ENCODE data around the gene GJC2. TPM values are rescaled to one million over a fixed set of nuclear protein-coding genes. Genes with fewer than 3 reads are reported as not detected.

Gene GJC2
- total RNA-seq, 5 donors from 2014 or later (not counting 1 experiment from before 2014, with no cell fraction given) = 1.1 to 3.1 (median 1.6) TPM

DNA sequence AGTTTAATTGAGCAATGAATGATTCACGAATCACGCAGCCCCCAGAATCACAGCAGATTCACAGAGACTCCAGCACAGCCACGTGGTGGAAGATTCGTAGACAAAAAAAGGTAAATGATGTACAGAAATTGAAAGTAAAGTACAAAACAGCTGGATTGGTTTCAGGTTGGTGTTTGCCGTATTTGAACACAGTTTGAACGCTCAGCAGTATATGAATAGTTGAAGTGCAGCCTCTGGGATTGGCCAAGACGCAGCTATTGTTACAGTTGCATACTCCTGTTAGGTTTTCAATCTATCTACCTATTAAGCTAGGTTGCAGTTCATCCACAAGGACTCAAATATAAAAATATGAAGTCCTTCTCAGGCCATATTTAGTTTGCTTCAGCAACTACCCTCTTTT lies 37.6 kb upstream of the GJC2 start:
- peaks cover 3 to 28% of the 10 kb centered on the region in 2 experiments for H3K4me1 ChIP-seq (ENCODE audit: control insufficient read depth in 1 of 2, extremely low read depth in 1 of 2, insufficient read depth in 2 of 2, low read length in 2 of 2)
- H3K9me3 ChIP-seq = no peaks in the 10 kb centered on the region
- Mint-ChIP-seq H3K27ac (no peak overlapping the region), H3K9me3 (no peaks in the 10 kb centered on the region), H3K4me3 (no peak overlapping the region), H3K36me3 (no peaks in the 10 kb centered on the region), H3K27me3 (no peaks in the 10 kb centered on the region), H3K4me1 (peaks cover 6 to 23% (median 19%) of the 10 kb centered on the region in 3 donors)
- POLR2A ChIA-PET = no interaction called here
- WGBS (ENCODE audit: insufficient coverage) = 76% methylated on average over 4 of the region's 7 CpGs
- H3K27me3 ChIP-seq (replicated peaks in 1 of 2; ENCODE audit: control insufficient read depth in 2 of 2, extremely low read depth in 1 of 2, insufficient read depth in 2 of 2, low read length in 1 of 2) = peaks cover 0 to 6% of the 10 kb centered on the region in 2 experiments
- peaks cover 0 to 7% of the 10 kb centered on the region in 2 donors for H3K36me3 ChIP-seq (ENCODE audit: control insufficient read depth in 2 of 2, extremely low read depth in 1 of 2, insufficient read depth in 1 of 2, low read length in 1 of 2)
- H3K27ac ChIP-seq (ENCODE audit: low read length) = no peak overlapping the region
- CTCF ChIA-PET = interaction anchor here in 1 of 2 donors (0.6 kb wide), 1 partner anchor 1230 kb away, joined by 3 read pairs; no protein-coding TSS in a partner anchor
- H3K4me3 ChIP-seq (ENCODE audit: control insufficient read depth in 1 of 2, extremely low read depth in 1 of 2, low read length in 1 of 2) = no peak overlapping the region
- no peak for DNase-seq
- ATAC-seq (replicated peaks in 1 of 4) = no peak

DNA sequence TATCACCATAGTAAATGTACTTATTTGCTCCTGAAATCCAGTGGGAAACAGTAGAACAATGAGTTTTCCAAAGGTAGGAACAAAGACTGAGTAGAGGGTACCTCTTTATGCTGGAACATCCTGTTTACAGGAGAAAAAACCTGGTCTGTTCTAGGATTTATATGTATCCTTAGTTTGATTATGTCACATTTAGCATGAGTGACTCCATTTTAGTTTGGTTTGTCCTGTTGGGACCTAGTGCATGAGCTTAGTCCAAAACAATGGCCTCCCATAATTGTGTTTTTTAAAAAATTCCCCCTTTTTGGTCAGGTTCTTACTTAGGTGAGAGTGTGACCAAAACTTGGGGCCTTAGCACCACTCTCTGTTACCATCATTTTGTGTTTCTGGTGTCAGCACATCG lies 37.1 kb upstream of the GJC2 start:
- Mint-ChIP-seq H3K27ac (no peak overlapping the region), H3K27me3 (no peaks in the 10 kb centered on the region), H3K4me1 (peaks cover 3 to 20% (median 18%) of the 10 kb centered on the region in 3 donors), H3K36me3 (no peaks in the 10 kb centered on the region), H3K4me3 (no peak overlapping the region), H3K9me3 (no peaks in the 10 kb centered on the region)
- Histone ChIP-seq H3K4me1 (ENCODE audit: control insufficient read depth in 1 of 2, extremely low read depth in 1 of 2, insufficient read depth in 2 of 2, low read length in 2 of 2) (peaks cover 3 to 24% of the 10 kb centered on the region in 2 experiments), H3K4me3 (ENCODE audit: control insufficient read depth in 1 of 2, extremely low read depth in 1 of 2, low read length in 1 of 2) (no peak overlapping the region), H3K36me3 (ENCODE audit: control insufficient read depth in 2 of 2, extremely low read depth in 1 of 2, insufficient read depth in 1 of 2, low read length in 1 of 2) (peaks cover 0 to 2% of the 10 kb centered on the region in 2 donors), H3K27ac (ENCODE audit: low read length) (no peak overlapping the region), H3K9me3 (no peaks in the 10 kb centered on the region), H3K27me3 (replicated peaks in 1 of 2; ENCODE audit: control insufficient read depth in 2 of 2, extremely low read depth in 1 of 2, insufficient read depth in 2 of 2, low read length in 1 of 2) (peaks cover 0 to 6% of the 10 kb centered on the region in 2 experiments)
- CTCF ChIA-PET = interaction anchor here in 1 of 2 donors (0.6 kb wide), 1 partner anchor 1229 kb away, joined by 3 read pairs; no protein-coding TSS in a partner anchor
- POLR2A ChIA-PET = no interaction called here
- ATAC-seq (replicated peaks in 1 of 4) = no peak
- WGBS (ENCODE audit: insufficient coverage) = no CpG with 5 or more reads among the region's 1 CpG
- DNase-seq = no peak

GRCh38 chr1:228114827-228115226 lies 34.9 kb upstream of the GJC2 start:
- POLR2A ChIA-PET = no interaction called here
- no peak overlapping the region for H3K27ac Mint-ChIP-seq
- DNase-seq = no peak
- Histone ChIP-seq H3K4me1 (ENCODE audit: control insufficient read depth in 1 of 2, extremely low read depth in 1 of 2, insufficient read depth in 2 of 2, low read length in 2 of 2) (peaks cover 0 to 5% of the 10 kb centered on the region in 2 experiments), H3K4me3 (ENCODE audit: control insufficient read depth in 1 of 2, extremely low read depth in 1 of 2, low read length in 1 of 2) (no peak overlapping the region), H3K9me3 (no peaks in the 10 kb centered on the region), H3K27me3 (replicated peaks in 1 of 2; ENCODE audit: control insufficient read depth in 2 of 2, extremely low read depth in 1 of 2, insufficient read depth in 2 of 2, low read length in 1 of 2) (peaks cover 0 to 2% of the 10 kb centered on the region in 2 experiments), H3K27ac (ENCODE audit: low read length) (no peak overlapping the region), H3K36me3 (ENCODE audit: control insufficient read depth in 2 of 2, extremely low read depth in 1 of 2, insufficient read depth in 1 of 2, low read length in 1 of 2) (no peaks in the 10 kb centered on the region)
- H3K4me1 Mint-ChIP-seq = peaks cover 0 to 5% (median 3%) of the 10 kb centered on the region in 3 donors
- H3K9me3 Mint-ChIP-seq = peaks cover 0 to 3% (median 0%) of the 10 kb centered on the region in 3 donors
- WGBS (ENCODE audit: insufficient coverage) = no CpG with 5 or more reads among the region's 3 CpGs
- H3K27me3 Mint-ChIP-seq = no peaks in the 10 kb centered on the region
- H3K4me3 Mint-ChIP-seq = no peak overlapping the region
- no peak for ATAC-seq (replicated peaks in 1 of 4)
- CTCF ChIA-PET = no interaction called here
- H3K36me3 Mint-ChIP-seq = peaks cover 2% of the 10 kb centered on the region

DNA sequence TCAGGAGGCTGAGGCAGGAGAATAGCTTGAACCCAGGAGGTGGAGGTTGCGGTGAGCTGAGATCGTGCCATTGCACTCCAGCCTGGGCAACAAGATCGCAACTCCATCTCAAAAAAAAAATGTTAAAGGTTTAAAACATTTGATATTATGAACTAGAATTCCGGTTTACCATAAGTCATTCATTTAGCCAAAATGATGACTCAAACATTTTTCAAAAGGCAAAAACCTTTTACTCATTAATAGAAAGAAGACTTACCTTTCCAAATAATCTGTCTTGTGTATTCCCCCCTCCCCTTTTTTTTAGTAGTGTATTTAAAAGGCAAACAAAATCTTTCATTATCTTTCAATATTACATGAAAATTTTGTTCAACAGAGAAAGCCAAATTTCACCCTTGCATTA lies 32.4 kb upstream of the GJC2 start:
- Histone ChIP-seq H3K9me3 (no peaks in the 10 kb centered on the region), H3K4me3 (ENCODE audit: control insufficient read depth in 1 of 2, extremely low read depth in 1 of 2, low read length in 1 of 2) (no peak overlapping the region), H3K27me3 (replicated peaks in 1 of 2; ENCODE audit: control insufficient read depth in 2 of 2, extremely low read depth in 1 of 2, insufficient read depth in 2 of 2, low read length in 1 of 2) (peaks cover 0 to 2% of the 10 kb centered on the region in 2 experiments), H3K36me3 (ENCODE audit: control insufficient read depth in 2 of 2, extremely low read depth in 1 of 2, insufficient read depth in 1 of 2, low read length in 1 of 2) (no peaks in the 10 kb centered on the region), H3K4me1 (ENCODE audit: control insufficient read depth in 1 of 2, extremely low read depth in 1 of 2, insufficient read depth in 2 of 2, low read length in 2 of 2) (no peaks in the 10 kb centered on the region), H3K27ac (ENCODE audit: low read length) (no peak overlapping the region)
- Mint-ChIP-seq H3K4me1 (peaks cover 0 to 5% (median 0%) of the 10 kb centered on the region in 3 donors), H3K4me3 (no peak overlapping the region), H3K27me3 (no peaks in the 10 kb centered on the region), H3K36me3 (peaks cover 2% of the 10 kb centered on the region), H3K27ac (no peak overlapping the region), H3K9me3 (peaks cover 0 to 3% (median 0%) of the 10 kb centered on the region in 3 donors)
- ATAC-seq (replicated peaks in 1 of 4) = no peak
- DNase-seq = no peak
- ChIA-PET POLR2A (interaction anchor here in 1 of 2 donors (0.7 kb wide), 1 partner anchor 64 kb away, joined by 3 read pairs; no protein-coding TSS in a partner anchor), CTCF (no interaction called here)
- no CpG with 5 or more reads among the region's 4 CpGs for WGBS (ENCODE audit: insufficient coverage)

GRCh38 chr1:228118040-228118439 lies 31.7 kb upstream of the GJC2 start:
- peaks cover 0 to 3% (median 0%) of the 10 kb centered on the region in 3 donors for H3K9me3 Mint-ChIP-seq
- ChIA-PET CTCF (no interaction called here), POLR2A (no interaction called here)
- H3K27ac ChIP-seq (ENCODE audit: low read length) = no peak overlapping the region
- no peak overlapping the region for H3K4me3 Mint-ChIP-seq
- peaks cover 0 to 5% (median 0%) of the 10 kb centered on the region in 3 donors for H3K4me1 Mint-ChIP-seq
- no peak for DNase-seq
- WGBS (ENCODE audit: insufficient coverage) = no CpG with 5 or more reads among the region's 2 CpGs
- no peak overlapping the region for H3K4me3 ChIP-seq (ENCODE audit: control insufficient read depth in 1 of 2, extremely low read depth in 1 of 2, low read length in 1 of 2)
- no peaks in the 10 kb centered on the region for H3K27me3 Mint-ChIP-seq
- H3K36me3 Mint-ChIP-seq = peaks cover 2% of the 10 kb centered on the region
- H3K27ac Mint-ChIP-seq = no peak overlapping the region
- no peak for ATAC-seq (replicated peaks in 1 of 4)
- no peaks in the 10 kb centered on the region for H3K4me1 ChIP-seq (ENCODE audit: control insufficient read depth in 1 of 2, extremely low read depth in 1 of 2, insufficient read depth in 2 of 2, low read length in 2 of 2)
- no peaks in the 10 kb centered on the region for H3K9me3 ChIP-seq
- H3K27me3 ChIP-seq (replicated peaks in 1 of 2; ENCODE audit: control insufficient read depth in 2 of 2, extremely low read depth in 1 of 2, insufficient read depth in 2 of 2, low read length in 1 of 2) = peaks cover 0 to 2% of the 10 kb centered on the region in 2 experiments
- H3K36me3 ChIP-seq (ENCODE audit: control insufficient read depth in 2 of 2, extremely low read depth in 1 of 2, insufficient read depth in 1 of 2, low read length in 1 of 2) = no peaks in the 10 kb centered on the region

GRCh38 chr1:228120351-228120750 lies 29.4 kb upstream of the GJC2 start:
- H3K4me3 Mint-ChIP-seq = no peak overlapping the region
- Histone ChIP-seq H3K4me1 (ENCODE audit: control insufficient read depth in 1 of 2, extremely low read depth in 1 of 2, insufficient read depth in 2 of 2, low read length in 2 of 2) (no peaks in the 10 kb centered on the region), H3K27ac (ENCODE audit: low read length) (no peak overlapping the region), H3K36me3 (ENCODE audit: control insufficient read depth in 2 of 2, extremely low read depth in 1 of 2, insufficient read depth in 1 of 2, low read length in 1 of 2) (no peaks in the 10 kb centered on the region), H3K4me3 (ENCODE audit: control insufficient read depth in 1 of 2, extremely low read depth in 1 of 2, low read length in 1 of 2) (no peak overlapping the region), H3K27me3 (replicated peaks in 1 of 2; ENCODE audit: control insufficient read depth in 2 of 2, extremely low read depth in 1 of 2, insufficient read depth in 2 of 2, low read length in 1 of 2) (peaks cover 0 to 2% of the 10 kb centered on the region in 2 experiments), H3K9me3 (no peaks in the 10 kb centered on the region)
- DNase-seq (no peak), ATAC-seq (replicated peaks in 1 of 4) (no peak)
- peaks cover 2% of the 10 kb centered on the region for H3K36me3 Mint-ChIP-seq
- CTCF ChIA-PET = no interaction called here
- no CpG with 5 or more reads among the region's 1 CpG for WGBS (ENCODE audit: insufficient coverage)
- no peak overlapping the region for H3K27ac Mint-ChIP-seq
- H3K9me3 Mint-ChIP-seq = peaks cover 0 to 3% (median 0%) of the 10 kb centered on the region in 3 donors
- peaks cover 0 to 5% (median 0%) of the 10 kb centered on the region in 3 donors for H3K4me1 Mint-ChIP-seq
- POLR2A ChIA-PET = no interaction called here
- peaks cover 0 to 2% of the 10 kb centered on the region in 2 donors for H3K27me3 Mint-ChIP-seq

All from T-cell (primary cell).